ENCODE data around the gene FHIT.

The FHIT gene

GRCh38 chr3:59774000-59774399, 1477.3 kb downstream of the FHIT start:
- DNase-seq = no peak

GRCh38 chr3:59772416-59773408, 1478.5 kb downstream of the FHIT start:
- no peak for DNase-seq

- DNase-seq = no peak
Measured at GRCh38 chr3:59771768-59772181, 1479.5 kb downstream of the FHIT start.

GRCh38 chr3:59769127-59769750, 1482.0 kb downstream of the FHIT start:
- DNase-seq = no peak

GRCh38 chr3:59766200-59766872, 1484.9 kb downstream of the FHIT start:
- no peak for DNase-seq

- DNase-seq = no peak
Measured at GRCh38 chr3:59764171-59764570, 1487.1 kb downstream of the FHIT start.

GRCh38 chr3:59762941-59763340, 1488.3 kb downstream of the FHIT start:
- DNase-seq = no peak

- no peak for DNase-seq
Measured at GRCh38 chr3:59759298-59760031, 1491.8 kb downstream of the FHIT start.

GRCh38 chr3:59758672-59759071, 1492.6 kb downstream of the FHIT start:
- no peak for DNase-seq

- no peak for DNase-seq
Measured at GRCh38 chr3:59756934-59757333, 1494.3 kb downstream of the FHIT start.

- DNase-seq = no peak
Measured at GRCh38 chr3:59754456-59755129, 1496.7 kb downstream of the FHIT start.

- DNase-seq = no peak
Measured at GRCh38 chr3:59753808-59754450, 1497.3 kb downstream of the FHIT start.

- DNase-seq = no peak
Measured at GRCh38 chr3:59752925-59753324, 1498.3 kb downstream of the FHIT start.

- no peak for DNase-seq
Measured at GRCh38 chr3:59751606-59752005, 1499.6 kb downstream of the FHIT start.

- DNase-seq = no peak
Measured at GRCh38 chr3:59750391-59750790, 1500.9 kb downstream of the FHIT start.

GRCh38 chr3:59749291-59749690, 1502.0 kb downstream of the FHIT start:
- DNase-seq = no peak

GRCh38 chr3:59746585-59746984, 1504.7 kb downstream of the FHIT start:
- no peak for DNase-seq

GRCh38 chr3:59737241-59737640, 1514.0 kb downstream of the FHIT start:
- no peak for DNase-seq

GRCh38 chr3:59734061-59734460, 1517.2 kb downstream of the FHIT start:
- no peak for DNase-seq

GRCh38 chr3:59733041-59733809, 1518.0 kb downstream of the FHIT start:
- DNase-seq = no peak

- no peak for DNase-seq
Measured at GRCh38 chr3:59731943-59732342, 1519.3 kb downstream of the FHIT start.
